ENCODE results near the gene RSPRY1. TPM values are rescaled to one million over a fixed set of nuclear protein-coding genes. Genes with fewer than 3 reads are reported as not detected.

RSPRY1 gene
- total and polyA plus RNA-seq, 2 of the 8 experiments (the other 6 are each of a cell fraction or from before 2014, with no cell fraction given), result 11.5 to 32.5 TPM

DNA sequence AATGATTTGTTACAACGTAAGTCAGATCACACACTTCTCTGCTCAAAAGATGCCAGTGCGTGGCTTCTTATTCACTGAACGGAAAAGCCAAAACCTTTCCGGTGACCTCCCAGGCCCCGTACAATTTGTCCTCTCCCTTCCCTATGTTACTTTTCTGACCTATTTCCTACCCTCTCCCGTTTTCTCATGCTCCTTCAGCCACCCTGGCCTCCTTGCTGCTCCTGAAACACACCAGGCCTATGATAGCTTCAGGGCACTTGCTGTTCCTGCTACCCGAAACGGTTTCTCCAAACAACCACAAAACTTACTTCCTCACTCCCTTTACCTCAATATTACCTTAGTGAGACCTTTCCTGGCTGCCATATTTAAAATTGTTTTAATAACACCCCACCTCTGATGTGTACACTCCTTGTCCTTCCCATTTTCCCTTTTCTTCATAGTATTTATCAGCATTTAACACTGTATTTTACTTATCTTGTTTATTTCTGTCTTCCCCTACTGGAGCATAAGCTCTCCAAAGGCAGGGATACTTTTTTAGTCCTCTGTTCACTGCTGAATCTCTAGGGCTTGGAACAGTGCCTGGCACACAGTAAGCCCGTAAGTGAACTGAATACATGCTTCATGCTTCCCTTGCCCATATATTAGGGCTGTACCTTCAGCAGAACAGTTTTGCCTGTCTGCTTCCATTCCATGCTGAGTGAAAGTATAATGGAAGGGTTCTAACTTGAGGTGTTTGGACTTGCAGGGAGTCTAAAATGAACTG, 48.0 kb downstream of the RSPRY1 start:
- H2BK12ac ChIP-seq (ENCODE audit: low read depth, low read length), result no peak overlapping the region
- H3K23me2 ChIP-seq (ENCODE audit: low read depth, low read length), result peaks cover 2% of the 10 kb centered on the region
- no peak overlapping the region for H2BK15ac ChIP-seq (ENCODE audit: low read length)
- DNase-seq (ENCODE audit: low read depth in 1 of 2, low spot score in 2 of 2) (no peak), FAIRE-seq (no peak)
- H2AFZ ChIP-seq (ENCODE audit: low read length), result no peak overlapping the region
- H2BK5ac ChIP-seq (ENCODE audit: low read depth, low read length), result no peak overlapping the region
- no peaks in the 10 kb centered on the region for H3K79me2 ChIP-seq (ENCODE audit: control insufficient read depth in 1 of 2, insufficient read depth in 2 of 2, low read length in 2 of 2)
- ChIA-PET CTCF (ENCODE audit: partially characterized antibody) (interaction anchor here (0.6 to 0.9 kb wide), 2 partner anchors 150 to 185 kb away, joined by 3 read pairs; no protein-coding TSS in a partner anchor), POLR2A (ENCODE audit: partially characterized antibody) (no interaction called here)
- no peak overlapping the region for H3K14ac ChIP-seq (ENCODE audit: insufficient read length)
- H3K9me3 ChIP-seq (ENCODE audit: insufficient read depth in 2 of 2, low read depth in 1 of 2, low read length in 1 of 2), result no peaks in the 10 kb centered on the region
- H3K9ac ChIP-seq (replicated peaks in 1 of 4; ENCODE audit: extremely low read depth in 1 of 4, low read depth in 3 of 4, low read length in 3 of 4), result no peak overlapping the region
- no peak overlapping the region for H4K91ac ChIP-seq (replicated peaks; ENCODE audit: insufficient read length, low read length)
- no peak overlapping the region for H3K18ac ChIP-seq (ENCODE audit: extremely low read depth, low read length)
- no peaks in the 10 kb centered on the region for H4K20me1 ChIP-seq (replicated peaks in 1 of 2; ENCODE audit: control insufficient read depth in 1 of 2, insufficient read depth in 2 of 2, low read length in 2 of 2)
- no peaks in the 10 kb centered on the region for H3K27me3 ChIP-seq (replicated peaks in 1 of 4; ENCODE audit: control insufficient read depth in 3 of 4, extremely low read depth in 1 of 4, insufficient read depth in 3 of 4, low read length in 3 of 4)
- H3K4ac ChIP-seq (replicated peaks; ENCODE audit: insufficient read length, low read depth, low read length), result no peak overlapping the region
- no peaks in the 10 kb centered on the region for H3K4me1 ChIP-seq (replicated peaks in 1 of 4; ENCODE audit: control insufficient read depth in 3 of 4, insufficient read depth in 4 of 4, low read length in 3 of 4)
- no peak overlapping the region for H2BK120ac ChIP-seq (replicated peaks; ENCODE audit: low read depth, low read length)
- no peak overlapping the region for H3K27ac ChIP-seq (ENCODE audit: low read depth, low read length)
- no peak overlapping the region for H3K56ac ChIP-seq (replicated peaks; ENCODE audit: insufficient read length, low read depth, low read length)
- no peak overlapping the region for H3K4me2 ChIP-seq (ENCODE audit: insufficient read depth in 1 of 2, low read depth in 2 of 2, low read length in 2 of 2)
- no peak overlapping the region for H3K4me3 ChIP-seq (ENCODE audit: extremely low read depth in 1 of 4, insufficient read depth in 2 of 4, low read depth in 3 of 4, low read length in 4 of 4)
- no peak overlapping the region for H3K23ac ChIP-seq (ENCODE audit: insufficient read length)
- H4K5ac ChIP-seq (ENCODE audit: insufficient read length, low read depth, low read length), result no peak overlapping the region
- no peak overlapping the region for H4K8ac ChIP-seq (ENCODE audit: extremely low read depth, insufficient read depth, low read length)
- H3K79me1 ChIP-seq (ENCODE audit: low read depth, low read length), result no peaks in the 10 kb centered on the region
- 88% methylated on average over 9 of the region's 9 CpGs; no CpG with 5 or more reads in 1 of the 2 experiments for WGBS, 2 experiments (ENCODE audit: extremely low coverage in 1 of 2, insufficient coverage in 1 of 2, insufficient read length in 1 of 2, insufficient replicate concordance in 2 of 2, low coverage in 1 of 2, low lambda C conversion rate in 2 of 2, missing lambda C conversion rate in 1 of 2)
- no peak overlapping the region for H2BK20ac ChIP-seq (ENCODE audit: low read length)
- no peak overlapping the region for H2AK5ac ChIP-seq (ENCODE audit: low read depth, low read length)
- peaks cover 18 to 44% (median 34%) of the 10 kb centered on the region in 4 experiments; a peak in 7 of 8 replicates for H3K36me3 ChIP-seq (ENCODE audit: control insufficient read depth in 2 of 4, insufficient read depth in 4 of 4, low read length in 3 of 4)
- TF ChIP-seq GTF2F1 (IDR thresholded peaks at IDR 0.05; ENCODE audit: borderline replicate concordance, low read depth, low read length) (no peak), SIRT6 (IDR thresholded peaks at IDR 0.05; ENCODE audit: low read length) (no peak), BRCA1 (IDR thresholded peaks at IDR 0.05; ENCODE audit: low read depth, low read length) (no peak), POU5F1 (IDR thresholded peaks at IDR 0.05; ENCODE audit: low read depth, low read length) (no peak), TEAD4 (IDR thresholded peaks at IDR 0.05; ENCODE audit: low read depth, low read length) (no peak), SRF (IDR thresholded peaks at IDR 0.05; ENCODE audit: low read depth, low read length) (no peak), KDM4A (IDR thresholded peaks at IDR 0.05; ENCODE audit: low read depth, low read length, severe bottlenecking) (no peak), RBBP5 (IDR thresholded peaks at IDR 0.05; ENCODE audit: borderline replicate concordance, low read depth, low read length) (no peak), RXRA (IDR thresholded peaks at IDR 0.05; ENCODE audit: insufficient read depth, low read depth, low read length) (no peak)
- TF ChIP-seq, protein P1, sequence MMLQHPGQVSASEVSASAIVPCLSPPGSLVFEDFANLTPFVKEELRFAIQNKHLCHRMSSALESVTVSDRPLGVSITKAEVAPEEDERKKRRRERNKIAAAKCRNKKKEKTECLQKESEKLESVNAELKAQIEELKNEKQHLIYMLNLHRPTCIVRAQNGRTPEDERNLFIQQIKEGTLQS (IDR thresholded peaks at IDR 0.05; ENCODE audit: insufficient read depth, low read depth, low read length), result no peak
- TF ChIP-seq, protein P2, sequence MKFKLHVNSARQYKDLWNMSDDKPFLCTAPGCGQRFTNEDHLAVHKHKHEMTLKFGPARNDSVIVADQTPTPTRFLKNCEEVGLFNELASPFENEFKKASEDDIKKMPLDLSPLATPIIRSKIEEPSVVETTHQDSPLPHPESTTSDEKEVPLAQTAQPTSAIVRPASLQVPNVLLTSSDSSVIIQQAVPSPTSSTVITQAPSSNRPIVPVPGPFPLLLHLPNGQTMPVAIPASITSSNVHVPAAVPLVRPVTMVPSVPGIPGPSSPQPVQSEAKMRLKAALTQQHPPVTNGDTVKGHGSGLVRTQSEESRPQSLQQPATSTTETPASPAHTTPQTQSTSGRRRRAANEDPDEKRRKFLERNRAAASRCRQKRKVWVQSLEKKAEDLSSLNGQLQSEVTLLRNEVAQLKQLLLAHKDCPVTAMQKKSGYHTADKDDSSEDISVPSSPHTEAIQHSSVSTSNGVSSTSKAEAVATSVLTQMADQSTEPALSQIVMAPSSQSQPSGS (IDR thresholded peaks at IDR 0.05; ENCODE audit: low read length), result no peak

Data from H1 (cell line).